Karpas-422 (cell line): Measurements from ENCODE around the gene SKAP1. TPM values are rescaled to one million over a fixed set of nuclear protein-coding genes. Genes with fewer than 3 reads are reported as not detected.

Source experiments
- DNase-seq: peaks from one replicate; pipeline ENCODE4 v3.0.0-alpha.2; 2015
- H2AFZ ChIP-seq: fragments of 200-600 bp; sonication (generic); 2 replicates; pipeline ENCODE4 v1.6.1; 2014; ENCODE audit warnings: antibody characterized with exemption, low read length, mixed read lengths
- H3K27ac ChIP-seq: fragments of 200-600 bp; sonication (generic); 2 replicates; pipeline ENCODE4 v1.5.1; 2014; ENCODE audit warnings: mild to moderate bottlenecking, low read length, moderate library complexity
- H3K27me3 ChIP-seq: fragments of 200-600 bp; sonication (generic); 2 replicates; pipeline ENCODE4 v1.6.1; 2014; ENCODE audit warnings: low read length, mixed read lengths
- H3K36me3 ChIP-seq: fragments of 200-600 bp; sonication (generic); 2 replicates; pipeline ENCODE4 v1.6.1; 2014; ENCODE audit warnings: low read length, mixed read lengths; ENCODE audit not compliant: insufficient read depth
- H3K4me1 ChIP-seq: fragments of 200-600 bp; sonication (generic); 2 replicates; pipeline ENCODE4 v1.6.1; 2014; ENCODE audit warnings: mild to moderate bottlenecking, low read length, mixed read lengths
- H3K4me2 ChIP-seq: fragments of 200-600 bp; sonication (generic); 2 replicates; pipeline ENCODE4 v1.6.1; 2014; ENCODE audit warnings: low read length, low read depth, mild to moderate bottlenecking; ENCODE audit not compliant: poor library complexity, severe bottlenecking
- H3K4me3 ChIP-seq: fragments of 200-600 bp; sonication (generic); 2 replicates; pipeline ENCODE4 v1.5.1; 2014; ENCODE audit warnings: mild to moderate bottlenecking, antibody characterized with exemption, low read length, mixed read lengths
- H3K79me2 ChIP-seq: fragments of 200-600 bp; sonication (generic); 2 replicates; pipeline ENCODE4 v1.6.1; 2014; ENCODE audit warnings: mild to moderate bottlenecking, low read length, mixed read lengths
- H3K9ac ChIP-seq: fragments of 200-600 bp; sonication (generic); 2 replicates; pipeline ENCODE4 v1.6.0; 2014; ENCODE audit warnings: low read length
- H3K9me2 ChIP-seq: fragments of 200-600 bp; sonication (generic), shearing (Covaris generic); replicated peaks from 2 replicates; pipeline ENCODE4 v1.6.0; 2014; ENCODE audit warnings: mild to moderate bottlenecking, low read length, moderate library complexity; ENCODE audit not compliant: insufficient read depth
- H3K9me3 ChIP-seq: fragments of 300-700, 200-600 bp; sonication (generic); 2 replicates; pipeline ENCODE4 v1.6.1; 2014; ENCODE audit warnings: low read length, mixed read lengths
- H4K20me1 ChIP-seq: fragments of 200-600 bp; sonication (generic); 2 replicates; pipeline ENCODE4 v1.6.1; 2014; ENCODE audit warnings: mild to moderate bottlenecking, antibody characterized with exemption, low read length, low read depth; ENCODE audit not compliant: insufficient read depth
- total RNA-seq: library from RNA; depleted of rRNA; stranded (reverse); fragments of >200 nt; shearing (Covaris generic); gene quantifications from 2 replicates; pipeline ENCODE4 v1.2.3, GENCODE V29; 2014; ENCODE audit warnings: low replicate concordance; rRNA removed

The SKAP1 gene
- total RNA-seq, result 1.2 and 1.8 TPM in 2 replicates

- Histone ChIP-seq H3K79me2 (no peaks in the 10 kb centered on the region), H2AFZ (peak within 1 kb of the TSS; percentile 19; the same call in 1 of the 2 replicates), H3K27me3 (no peaks in the 10 kb centered on the region), H3K4me3 (no peak within 1 kb of the TSS), H3K36me3 (no peaks in the 10 kb centered on the region), H3K9me2 (no peaks in the 10 kb centered on the region), H3K4me2 (no peak within 1 kb of the TSS), H3K4me1 (no peaks in the 10 kb centered on the region), H4K20me1 (no peaks in the 10 kb centered on the region), H3K27ac (no peak within 1 kb of the TSS), H3K9me3 (no peaks in the 10 kb centered on the region), H3K9ac (no peak within 1 kb of the TSS)
- no peak for DNase-seq
Observed at GRCh38 chr17:48429638-48430586, at the start of gene SKAP1. SKAP1 (minus strand) TSS chr17:48430214.

- no peaks in the 10 kb centered on the region for H3K9me2 ChIP-seq
- H3K27ac ChIP-seq, result no peak overlapping the region
- H3K4me3 ChIP-seq, result no peak overlapping the region
- H3K4me1 ChIP-seq, result peaks cover 26% of the 10 kb centered on the region
- DNase-seq, result no peak
- peak overlapping the region; percentile 70 for H2AFZ ChIP-seq
- no peaks in the 10 kb centered on the region for H3K36me3 ChIP-seq
- H3K4me2 ChIP-seq, result no peak overlapping the region
- H3K79me2 ChIP-seq, result no peaks in the 10 kb centered on the region
- H3K9me3 ChIP-seq, result no peaks in the 10 kb centered on the region
- H4K20me1 ChIP-seq, result no peaks in the 10 kb centered on the region
- H3K9ac ChIP-seq, result no peak overlapping the region
- no peaks in the 10 kb centered on the region for H3K27me3 ChIP-seq
Observed at GRCh38 chr17:48479014-48479402, 49.0 kb upstream of the SKAP1 start.

GRCh38 chr17:48478224-48479013 is 48.4 kb upstream of the SKAP1 start:
- peak; percentile 78 for DNase-seq
- Histone ChIP-seq H3K4me3 (no peak overlapping the region), H3K9ac (peak overlapping the region; percentile 25; the same call in 1 of the 2 replicates), H4K20me1 (no peaks in the 10 kb centered on the region), H3K9me3 (no peaks in the 10 kb centered on the region), H3K4me1 (peaks cover 20% of the 10 kb centered on the region), H3K27ac (peak overlapping the region; percentile 54), H3K27me3 (no peaks in the 10 kb centered on the region), H3K79me2 (no peaks in the 10 kb centered on the region), H2AFZ (peak overlapping the region; percentile 70), H3K4me2 (peak overlapping the region; percentile 21), H3K9me2 (no peaks in the 10 kb centered on the region), H3K36me3 (no peaks in the 10 kb centered on the region)

GRCh38 chr17:48477221-48477620 is 47.2 kb upstream of the SKAP1 start:
- Histone ChIP-seq H3K4me2 (no peak overlapping the region), H3K4me3 (no peak overlapping the region), H4K20me1 (no peaks in the 10 kb centered on the region), H3K9me2 (no peaks in the 10 kb centered on the region), H2AFZ (no peak overlapping the region), H3K79me2 (no peaks in the 10 kb centered on the region), H3K27ac (no peak overlapping the region), H3K36me3 (no peaks in the 10 kb centered on the region), H3K9ac (no peak overlapping the region), H3K9me3 (no peaks in the 10 kb centered on the region), H3K27me3 (no peaks in the 10 kb centered on the region), H3K4me1 (peaks cover 21% of the 10 kb centered on the region)
- no peak for DNase-seq

- Histone ChIP-seq H3K4me2 (no peak overlapping the region), H3K9me2 (no peaks in the 10 kb centered on the region), H3K79me2 (no peaks in the 10 kb centered on the region), H3K4me1 (peaks cover 53% of the 10 kb centered on the region), H3K9ac (no peak overlapping the region), H3K27me3 (no peaks in the 10 kb centered on the region), H4K20me1 (no peaks in the 10 kb centered on the region), H3K9me3 (no peaks in the 10 kb centered on the region), H3K27ac (no peak overlapping the region), H3K4me3 (no peak overlapping the region), H2AFZ (peak overlapping the region; percentile 42; the same call in 1 of the 2 replicates), H3K36me3 (no peaks in the 10 kb centered on the region)
- DNase-seq, result no peak
Observed at GRCh38 chr17:48472411-48473281, 42.6 kb upstream of the SKAP1 start.

- no peaks in the 10 kb centered on the region for H4K20me1 ChIP-seq
- H3K27me3 ChIP-seq, result no peaks in the 10 kb centered on the region
- H3K9me2 ChIP-seq, result no peaks in the 10 kb centered on the region
- H3K4me2 ChIP-seq, result no peak overlapping the region
- no peaks in the 10 kb centered on the region for H3K9me3 ChIP-seq
- no peak overlapping the region for H3K9ac ChIP-seq
- H3K27ac ChIP-seq, result no peak overlapping the region
- no peak for DNase-seq
- H3K36me3 ChIP-seq, result no peaks in the 10 kb centered on the region
- no peak overlapping the region for H3K4me3 ChIP-seq
- H3K4me1 ChIP-seq, result peaks cover 49% of the 10 kb centered on the region
- no peaks in the 10 kb centered on the region for H3K79me2 ChIP-seq
- H2AFZ ChIP-seq, result peak overlapping the region; percentile 42; the same call in 1 of the 2 replicates
Observed at GRCh38 chr17:48471817-48472410, 41.9 kb upstream of the SKAP1 start.

- Histone ChIP-seq H3K27me3 (no peaks in the 10 kb centered on the region), H3K36me3 (no peaks in the 10 kb centered on the region), H3K9me2 (no peaks in the 10 kb centered on the region), H3K4me3 (0 out of 2 replicates have a peak overlapping the region, but pooled peaks have one; percentile 12), H4K20me1 (no peaks in the 10 kb centered on the region), H3K4me2 (peak overlapping the region; percentile 53), H3K27ac (peak overlapping the region; percentile 73), H3K79me2 (no peaks in the 10 kb centered on the region), H3K9ac (peak overlapping the region; percentile 49), H3K4me1 (peaks cover 49% of the 10 kb centered on the region), H2AFZ (0 out of 2 replicates have a peak overlapping the region, but pooled peaks have one; percentile 48), H3K9me3 (no peaks in the 10 kb centered on the region)
- DNase-seq, result peak; percentile 70
Observed at GRCh38 chr17:48470388-48471034, 40.5 kb upstream of the SKAP1 start.
